H1 (cell line): ENCODE measurements around the gene SLC15A1. TPM values are rescaled to one million over a fixed set of nuclear protein-coding genes. Genes with fewer than 3 reads are reported as not detected.

Experiments
- CTCF ChIA-PET: fragments of 300-600 bp; sonication (Branson Sonifier 250); formaldehyde crosslinking; loops from one replicate; lab custom pipeline; 2021; ENCODE audit not compliant: partially characterized antibody; lab: Charles Lee
- POLR2A ChIA-PET: fragments of 300-600 bp; sonication (Branson Sonifier 250); formaldehyde crosslinking; loops from one replicate; lab custom pipeline; 2021; ENCODE audit warnings: inconsistent platforms; ENCODE audit not compliant: partially characterized antibody; lab: Charles Lee
- DNase-seq, 2 experiments: peaks; one replicate each; pipeline versions ENCODE4 v3.0.0 to v3.0.0-alpha.2; 2010 to 2022; ENCODE audit warnings: low spot score in 2 of 2, low read depth in 1 of 2, mixed read lengths in 1 of 2
- FAIRE-seq: peaks from 2 replicates; lab custom pipeline; 2011; peaks lifted over from hg19 to GRCh38; lab: Jason Lieb, UNC
- H2AFZ ChIP-seq: 2 replicates; pipeline ENCODE4 v1.8.1; 2012; ENCODE audit warnings: low read length, inconsistent platforms
- H2AK5ac ChIP-seq: 2 replicates; pipeline ENCODE4 v1.6.1; 2013; ENCODE audit warnings: low read depth, low read length
- H2BK120ac ChIP-seq: replicated peaks from 2 replicates; pipeline ENCODE3; 2013; ENCODE audit warnings: low read depth, low read length, inconsistent platforms
- H2BK12ac ChIP-seq: 2 replicates; pipeline ENCODE4 v1.6.1; 2013; ENCODE audit warnings: low read depth, low read length
- H2BK15ac ChIP-seq: 2 replicates; pipeline ENCODE4 v1.6.1; 2013; ENCODE audit warnings: low read length
- H2BK20ac ChIP-seq: 2 replicates; pipeline ENCODE4 v1.6.1; 2013; ENCODE audit warnings: low read length
- H2BK5ac ChIP-seq: 2 replicates; pipeline ENCODE4 v1.6.1; 2013; ENCODE audit warnings: low read depth, low read length
- H3K14ac ChIP-seq: 2 replicates; pipeline ENCODE4 v1.6.1; 2013; ENCODE audit warnings: inconsistent platforms; ENCODE audit not compliant: insufficient read length
- H3K18ac ChIP-seq: 2 replicates; pipeline ENCODE4 v1.6.1; 2013; ENCODE audit warnings: low read length; ENCODE audit errors: extremely low read depth
- H3K23ac ChIP-seq: 2 replicates; pipeline ENCODE4 v1.6.1; 2013; ENCODE audit warnings: inconsistent platforms; ENCODE audit not compliant: insufficient read length
- H3K23me2 ChIP-seq: 2 replicates; pipeline ENCODE4 v1.6.1; 2013; ENCODE audit warnings: low read depth, low read length
- H3K27ac ChIP-seq: 2 replicates; pipeline ENCODE4 v1.6.1; 2011; ENCODE audit warnings: low read depth, low read length, inconsistent platforms
- H3K27me3 ChIP-seq, 4 experiments: replicated peaks in 1 of 4; 1 replicate in 1 of 4; 2 replicates in 3 of 4; pipeline versions ENCODE4 v1.6.1 to v1.8.1; 2011 to 2013; ENCODE audit warnings: low read length in 3 of 4, mild to moderate bottlenecking in 3 of 4, inconsistent platforms in 2 of 4, mixed read lengths in 2 of 4, moderate library complexity in 1 of 4; ENCODE audit not compliant: control insufficient read depth in 3 of 4, insufficient read depth in 3 of 4; ENCODE audit errors: extremely low read depth in 1 of 4
- H3K36me3 ChIP-seq, 4 experiments: 2 replicates each; pipeline versions ENCODE4 v1.6.1 to v1.8.1; 2011 to 2013; ENCODE audit warnings: mild to moderate bottlenecking in 4 of 4, low read length in 3 of 4, moderate library complexity in 2 of 4, control low read depth in 1 of 4, inconsistent platforms in 1 of 4; ENCODE audit not compliant: insufficient read depth in 4 of 4, control insufficient read depth in 2 of 4
- H3K4ac ChIP-seq: replicated peaks from 2 replicates; pipeline ENCODE3; 2013; ENCODE audit warnings: low read length, low read depth, mixed read lengths, inconsistent platforms; ENCODE audit not compliant: insufficient read length
- H3K4me1 ChIP-seq, 4 experiments: replicated peaks in 1 of 4; 1 replicate in 1 of 4; 2 replicates in 3 of 4; pipeline versions ENCODE4 v1.6.1 to v1.8.1; 2011 to 2013; ENCODE audit warnings: low read length in 3 of 4, inconsistent platforms in 2 of 4, mixed read lengths in 1 of 4; ENCODE audit not compliant: insufficient read depth in 4 of 4, control insufficient read depth in 3 of 4
- H3K4me2 ChIP-seq, 2 experiments: 2 replicates each; pipeline versions ENCODE4 v1.6.1 to v1.8.1; 2011 to 2013; ENCODE audit warnings: low read depth in 2 of 2, low read length in 2 of 2, control low read depth in 1 of 2, inconsistent platforms in 1 of 2, mild to moderate bottlenecking in 1 of 2; ENCODE audit not compliant: insufficient read depth in 1 of 2
- H3K4me3 ChIP-seq, 4 experiments: fragments of 200-600, 300-600 bp in 1 of 4; sonication (generic), shearing (Covaris generic), sonication (Bioruptor Twin) in 1 of 4; 2 replicates each; pipeline versions ENCODE4 v1.5.1 to v1.8.1; 2011 to 2016; ENCODE audit warnings: low read length in 4 of 4, low read depth in 3 of 4, control low read depth in 2 of 4, inconsistent platforms in 2 of 4, mild to moderate bottlenecking in 2 of 4, mixed read lengths in 1 of 4, moderate library complexity in 1 of 4; ENCODE audit not compliant: insufficient read depth in 2 of 4; ENCODE audit errors: extremely low read depth in 1 of 4
- H3K56ac ChIP-seq: replicated peaks from 2 replicates; pipeline ENCODE3; 2013; ENCODE audit warnings: low read depth, mild to moderate bottlenecking, mixed read lengths, low read length, inconsistent platforms; ENCODE audit not compliant: insufficient read length
- H3K79me1 ChIP-seq: 2 replicates; pipeline ENCODE4 v1.6.1; 2013; ENCODE audit warnings: low read depth, low read length, control low read depth
- H3K79me2 ChIP-seq, 2 experiments: 2 replicates each; pipeline versions ENCODE4 v1.6.1 to v1.8.1; 2012 to 2013; ENCODE audit warnings: low read length in 2 of 2, mild to moderate bottlenecking in 2 of 2, inconsistent platforms in 1 of 2; ENCODE audit not compliant: insufficient read depth in 2 of 2, control insufficient read depth in 1 of 2
- H3K9ac ChIP-seq, 4 experiments: replicated peaks in 1 of 4; 1 replicate in 1 of 4; 2 replicates in 3 of 4; pipeline versions ENCODE4 v1.6.1 to v1.8.1; 2011 to 2013; ENCODE audit warnings: low read depth in 3 of 4, low read length in 3 of 4, control low read depth in 2 of 4, mild to moderate bottlenecking in 2 of 4, moderate library complexity in 2 of 4, inconsistent platforms in 1 of 4; ENCODE audit errors: extremely low read depth in 1 of 4
- H3K9me3 ChIP-seq, 2 experiments: 2 replicates each; pipeline versions ENCODE4 v1.6.1 to v1.8.1; 2012 to 2013; ENCODE audit warnings: mild to moderate bottlenecking in 2 of 2, moderate library complexity in 2 of 2, control low read depth in 1 of 2, inconsistent platforms in 1 of 2, low read depth in 1 of 2, low read length in 1 of 2, mixed read lengths in 1 of 2; ENCODE audit not compliant: insufficient read depth in 2 of 2
- H4K20me1 ChIP-seq, 2 experiments: replicated peaks in 1 of 2; 2 replicates each; pipeline versions ENCODE3 to v1.8.1; 2011 to 2013; ENCODE audit warnings: inconsistent platforms in 2 of 2, low read length in 2 of 2, mild to moderate bottlenecking in 1 of 2; ENCODE audit not compliant: insufficient read depth in 2 of 2, control insufficient read depth in 1 of 2
- H4K5ac ChIP-seq: 2 replicates; pipeline ENCODE4 v1.6.1; 2013; ENCODE audit warnings: low read length, low read depth, mixed read lengths, inconsistent platforms; ENCODE audit not compliant: insufficient read length
- H4K8ac ChIP-seq: 2 replicates; pipeline ENCODE4 v1.8.0; 2013; ENCODE audit warnings: mild to moderate bottlenecking, moderate library complexity, low read length, inconsistent platforms; ENCODE audit not compliant: insufficient read depth; ENCODE audit errors: extremely low read depth
- H4K91ac ChIP-seq: replicated peaks from 2 replicates; pipeline ENCODE3; 2013; ENCODE audit warnings: low read length, mixed read lengths, inconsistent platforms; ENCODE audit not compliant: insufficient read length
- ASH2L ChIP-seq: fragments of 200-600, 300-600 bp; sonication (generic); IDR thresholded peaks from one replicate; pipeline ENCODE4 v1.7.1; 2017; ENCODE audit warnings: low read length
- BCL11A ChIP-seq, 2 experiments: IDR thresholded peaks; one replicate each; pipeline ENCODE4 v1.6.1; 2011; ENCODE audit warnings: low read depth in 2 of 2, low read length in 2 of 2, mild to moderate bottlenecking in 2 of 2
- CTCF ChIP-seq, 3 experiments: IDR thresholded peaks; 1 replicate in 2 of 3; 2 replicates in 1 of 3; pipeline versions ENCODE4 v1.5.1 to v1.6.1; 2011; ENCODE audit warnings: low read length in 3 of 3, mild to moderate bottlenecking in 3 of 3, inconsistent platforms in 2 of 3, low read depth in 1 of 3, moderate library complexity in 1 of 3; ENCODE audit not compliant: insufficient read depth in 1 of 3; ENCODE audit errors: control extremely low read depth in 1 of 3
- EP300 ChIP-seq, 2 experiments: IDR thresholded peaks; 1 replicate in 1 of 2; 2 replicates in 1 of 2; pipeline ENCODE4 v1.6.1; 2011 to 2012; ENCODE audit warnings: low read depth in 2 of 2, low read length in 2 of 2, mild to moderate bottlenecking in 2 of 2, borderline replicate concordance in 1 of 2, inconsistent platforms in 1 of 2, moderate library complexity in 1 of 2
- HDAC2 ChIP-seq, 2 experiments: fragments of 300-600 bp in 1 of 2; sonication (generic) in 1 of 2; IDR thresholded peaks; 2 replicates each; pipeline ENCODE4 v1.6.1; 2011 to 2012; ENCODE audit warnings: low read depth in 2 of 2, low read length in 2 of 2, mild to moderate bottlenecking in 2 of 2, moderate library complexity in 2 of 2, borderline replicate concordance in 1 of 2, inconsistent platforms in 1 of 2
- KDM4A ChIP-seq: IDR thresholded peaks from one replicate; pipeline ENCODE4 v1.7.1; 2012; ENCODE audit warnings: low read depth, mild to moderate bottlenecking, moderate library complexity, low read length, inconsistent platforms; ENCODE audit not compliant: severe bottlenecking
- NRF1 ChIP-seq: IDR thresholded peaks from 2 replicates; pipeline ENCODE4 v1.6.1; 2011; ENCODE audit warnings: mild to moderate bottlenecking, low read depth, low read length, improper control_type of control experiment
- RNF2 ChIP-seq: fragments of 200-900, 300-1000 bp; sonication (generic); IDR thresholded peaks from 2 replicates; pipeline ENCODE4 v1.7.1; 2016; ENCODE audit warnings: borderline replicate concordance, low read depth, mild to moderate bottlenecking, antibody characterized with exemption, low read length; ENCODE audit not compliant: poor library complexity, severe bottlenecking; ENCODE audit errors: missing control alignments
- SAP30 ChIP-seq: fragments of 300-600 bp; sonication (generic); IDR thresholded peaks from 2 replicates; pipeline ENCODE4 v1.7.1; 2012; ENCODE audit warnings: low read length, moderate library complexity, mild to moderate bottlenecking, inconsistent platforms; ENCODE audit not compliant: insufficient read depth, insufficient replicate concordance
- SP1 ChIP-seq: IDR thresholded peaks from 2 replicates; pipeline ENCODE4 v1.6.1; 2011; ENCODE audit warnings: low read depth, low read length
- WGBS, 2 experiments: shearing (Covaris generic) in 1 of 2; methylation state at CpG; one replicate each; pipeline versions ENCODE4 v1.1.6 to v1.1.7; 2013 to 2015; ENCODE audit warnings: low lambda C conversion rate in 2 of 2, mixed read lengths in 2 of 2, inconsistent platforms in 1 of 2, low coverage in 1 of 2, missing lambda C conversion rate in 1 of 2; ENCODE audit not compliant: insufficient replicate concordance in 2 of 2, insufficient coverage in 1 of 2, insufficient read length in 1 of 2; ENCODE audit errors: extremely low coverage in 1 of 2, missing lambda C conversion rate in 1 of 2; 5-methylcytosine and 5-hydroxymethylcytosine counted together
- polyA plus RNA-seq, 7 experiments: library from polyadenylated mRNA; depleted of rRNA in 3 of 7; stranded (reverse) in 5 of 7; unstranded in 2 of 7; fragments of >200 nt in 5 of 7; fragments of 200-250 nt in 2 of 7; gene quantifications; 1 replicate in 5 of 7; 2 replicates in 1 of 7; 4 replicates in 1 of 7; pipeline versions ENCODE4 v1.2.1 to v1.2.3, GENCODE V29; 2011 to 2013; ENCODE audit warnings: missing spikeins in 2 of 7, mixed read lengths in 2 of 7
- total RNA-seq: library from RNA; stranded (reverse); fragmentation: NEBNext Ultra II Directional; extraction: Animal tissue kit (Norgen Biotek cat#: 25700); gene quantifications from 2 replicates; pipeline ENCODE4 v1.2.1, GENCODE V29; 2021

The SLC15A1 gene
- total and polyA plus RNA-seq, 2 of the 8 experiments (the other 6 are each of a cell fraction or from before 2014, with no cell fraction given), result 1.3 to 2.4 TPM

GRCh38 chr13:98776644-98777043, 24.2 kb upstream of the SLC15A1 start:
- Histone ChIP-seq H3K23ac (no peak overlapping the region), H3K14ac (no peak overlapping the region), H3K4me3 (no peak overlapping the region), H3K4me2 (no peak overlapping the region), H2BK20ac (no peak overlapping the region), H2BK12ac (no peak overlapping the region), H3K23me2 (no peaks in the 10 kb centered on the region; the same call in 1 of the 2 replicates), H3K4me1 (no peaks in the 10 kb centered on the region; a peak in 1 of 7 replicates), H3K18ac (no peak overlapping the region), H2AFZ (no peak overlapping the region), H3K27ac (no peak overlapping the region), H2BK5ac (no peak overlapping the region), H3K9ac (no peak overlapping the region), H3K56ac (no peak overlapping the region), H4K8ac (no peak overlapping the region)
- FAIRE-seq, result no peak
- ChIA-PET CTCF (interaction anchor here (1.6 to 2.4 kb wide), 2 partner anchors 10 to 64 kb away, joined by 4 to 10 read pairs; no protein-coding TSS in a partner anchor), POLR2A (no interaction called here)
- no peak for TF ChIP-seq EP300 (IDR thresholded peaks at IDR 0.05; ENCODE audit: borderline replicate concordance in 1 of 2, low read depth in 2 of 2, low read length in 2 of 2)
- no peak for TF ChIP-seq SAP30
- TF ChIP-seq KDM4A, result no peak
- no peak for TF ChIP-seq SP1
- TF ChIP-seq CTCF (IDR thresholded peaks at IDR 0.05; ENCODE audit: control extremely low read depth in 1 of 3, insufficient read depth in 1 of 3, low read depth in 1 of 3, low read length in 3 of 3), result no peak
- no peak for TF ChIP-seq RNF2
- no peak for TF ChIP-seq HDAC2 (IDR thresholded peaks at IDR 0.05; ENCODE audit: borderline replicate concordance in 1 of 2, low read depth in 2 of 2, low read length in 2 of 2)
- no peak for TF ChIP-seq BCL11A (IDR thresholded peaks at IDR 0.05; ENCODE audit: low read depth in 2 of 2, low read length in 2 of 2)
- TF ChIP-seq ASH2L, result no peak
- TF ChIP-seq NRF1, result no peak
- TF ChIP-seq, all 59 proteins: peak for 0
- no peaks in the 10 kb centered on the region for H4K20me1 ChIP-seq
- no peak overlapping the region for H2BK15ac ChIP-seq
- no peaks in the 10 kb centered on the region for H3K27me3 ChIP-seq
- no peaks in the 10 kb centered on the region for H3K36me3 ChIP-seq
- H4K5ac ChIP-seq, result no peak overlapping the region
- no peak for DNase-seq
- H3K9me3 ChIP-seq, result no peaks in the 10 kb centered on the region
- H2BK120ac ChIP-seq, result no peak overlapping the region
- H3K4ac ChIP-seq, result no peak overlapping the region
- no peak overlapping the region for H4K91ac ChIP-seq
- 89% methylated on average over 3 of the region's 5 CpGs; no CpG with 5 or more reads in 1 of the 2 experiments for WGBS, 2 experiments
- no peaks in the 10 kb centered on the region for H3K79me2 ChIP-seq
- no peaks in the 10 kb centered on the region for H3K79me1 ChIP-seq
- H2AK5ac ChIP-seq, result no peak overlapping the region
